A549 (cell line): ENCODE measurements around the gene IRF4. TPM values are rescaled to one million over a fixed set of nuclear protein-coding genes. Genes with fewer than 3 reads are reported as not detected.

Experiments
- ATAC-seq, 2 experiments: fragments of 200-7000 bp in 1 of 2; fragments of >200 bp in 1 of 2; cut with Nextera tagmentation in 1 of 2; cut with Tn5 transposase in 1 of 2; 3 replicates each; pipeline versions ENCODE4 v1.8.0 to v1.9.1; 2018 to 2020; ENCODE audit warnings: mild to moderate bottlenecking in 1 of 2, moderate library complexity in 1 of 2
- CTCF ChIA-PET: fragments of 300-600 bp; sonication (Branson Sonifier 250); formaldehyde crosslinking; extraction: SDS; loops from one replicate; lab custom pipeline; 2021; ENCODE audit warnings: antibody characterized with exemption, inconsistent platforms; lab: Yijun Ruan, JAX
- POLR2A ChIA-PET: fragments of 350-600 bp; formaldehyde crosslinking; extraction: SDS; loops from one replicate; lab custom pipeline; 2021; ENCODE audit warnings: antibody characterized with exemption, inconsistent platforms; lab: Yijun Ruan, JAX
- DNase-seq, 2 experiments: peaks; one replicate each; pipeline versions ENCODE4 v3.0.0 to v3.0.0-alpha.2; 2011 to 2016; ENCODE audit warnings: low read depth in 1 of 2, low spot score in 1 of 2
- FAIRE-seq: peaks from 2 replicates; lab custom pipeline; 2011; peaks lifted over from hg19 to GRCh38; lab: Jason Lieb, UNC
- H3K27ac ChIP-seq, 2 experiments: fragments of >200 bp; sonication (Bioruptor Twin); formaldehyde crosslinking; 3 replicates each; pipeline ENCODE4 v1.5.1; 2016 to 2017
- H3K4me1 ChIP-seq: fragments of >200 bp; sonication (Bioruptor Twin); formaldehyde crosslinking; 3 replicates; pipeline ENCODE4 v1.6.1; 2016
- H3K4me2 ChIP-seq: fragments of >200 bp; sonication (Bioruptor Twin); formaldehyde crosslinking; 3 replicates; pipeline ENCODE4 v1.6.1; 2016
- H3K4me3 ChIP-seq: fragments of >200 bp; sonication (Bioruptor Twin); formaldehyde crosslinking; 3 replicates; pipeline ENCODE4 v1.5.1; 2016
- H3K9me3 ChIP-seq: fragments of >200 bp; sonication (Bioruptor Twin); formaldehyde crosslinking; 3 replicates; pipeline ENCODE4 v1.6.1; 2016
- BHLHE40 ChIP-seq: IDR thresholded peaks from 2 replicates; pipeline ENCODE4 v1.6.1; 2012; ENCODE audit warnings: low read depth, low read length, inconsistent platforms
- CBX2 ChIP-seq: fragments of 200-600 bp; sonication (generic); IDR thresholded peaks from 2 replicates; pipeline ENCODE4 v1.6.1; 2016; ENCODE audit warnings: low read depth, mild to moderate bottlenecking, borderline replicate concordance
- CBX8 ChIP-seq: fragments of 200-600 bp; sonication (generic); IDR thresholded peaks from 2 replicates; pipeline ENCODE4 v1.6.1; 2016
- CEBPB ChIP-seq, 2 experiments: fragments of >200 bp in 1 of 2; sonication (Bioruptor Twin) in 1 of 2; formaldehyde crosslinking in 1 of 2; IDR thresholded peaks; 2 replicates each; pipeline ENCODE4 v1.6.1; 2012 to 2016
- CHD4 ChIP-seq: fragments of 200-600 bp; sonication (generic); IDR thresholded peaks from 2 replicates; pipeline ENCODE4 v1.6.1; 2016; ENCODE audit warnings: antibody characterized with exemption, mild to moderate bottlenecking, borderline replicate concordance
- EHF ChIP-seq: fragments of 250-450 bp; sonication (Bioruptor Pico); IDR thresholded peaks from 2 replicates; pipeline ENCODE4 v1.5.0; 2020; ENCODE audit warnings: mild to moderate bottlenecking
- EHMT2 ChIP-seq: fragments of 200-600 bp; sonication (generic); IDR thresholded peaks from 2 replicates; pipeline ENCODE4 v1.6.1; 2016; ENCODE audit warnings: antibody characterized with exemption, low read depth, mild to moderate bottlenecking, moderate library complexity
- ESRRA ChIP-seq: fragments of 150-350 bp; IDR thresholded peaks from 2 replicates; pipeline ENCODE4 v1.6.1; 2014; ENCODE audit warnings: mild to moderate bottlenecking, low read length, borderline replicate concordance
- FOSL2 ChIP-seq, 2 experiments: fragments of 450-650 bp in 1 of 2; fragments of >200 bp in 1 of 2; sonication (Bioruptor Twin) in 1 of 2; formaldehyde crosslinking; IDR thresholded peaks; 2 replicates each; pipeline versions ENCODE4 v1.5.0 to v1.6.1; 2016 to 2020; ENCODE audit warnings: mild to moderate bottlenecking in 1 of 2, moderate library complexity in 1 of 2
- FOXS1 ChIP-seq: fragments of 250-450 bp; sonication (Bioruptor Pico); IDR thresholded peaks from 2 replicates; pipeline ENCODE4 v1.5.0; 2020; ENCODE audit warnings: mild to moderate bottlenecking, moderate library complexity
- HDAC2 ChIP-seq: fragments of 200-600 bp; sonication (generic); IDR thresholded peaks from 2 replicates; pipeline ENCODE4 v1.6.1; 2016
- HEYL ChIP-seq: fragments of 250-450 bp; sonication (Bioruptor Pico); IDR thresholded peaks from 2 replicates; pipeline ENCODE4 v1.8.0; 2021; ENCODE audit warnings: mild to moderate bottlenecking, moderate library complexity
- HOXA7 ChIP-seq: fragments of 250-450 bp; sonication (Bioruptor Pico); IDR thresholded peaks from 2 replicates; pipeline ENCODE4 v1.5.0; 2020; ENCODE audit warnings: mild to moderate bottlenecking, moderate library complexity
- HOXB5 ChIP-seq: fragments of 250-450 bp; sonication (Bioruptor Pico); IDR thresholded peaks from 2 replicates; pipeline ENCODE4 v1.5.0; 2020; ENCODE audit warnings: mild to moderate bottlenecking, moderate library complexity
- JUNB ChIP-seq: fragments of >200 bp; sonication (Bioruptor Twin); formaldehyde crosslinking; IDR thresholded peaks from 2 replicates; pipeline ENCODE4 v1.6.1; 2016
- KDM1A ChIP-seq: fragments of 200-600 bp; sonication (generic); IDR thresholded peaks from 2 replicates; pipeline ENCODE4 v1.6.1; 2016; ENCODE audit warnings: low read depth, mild to moderate bottlenecking
- MAFK ChIP-seq: fragments of 450-650 bp; IDR thresholded peaks from 2 replicates; pipeline ENCODE4 v1.6.1; 2014; ENCODE audit not compliant: partially characterized antibody
- MYC ChIP-seq: IDR thresholded peaks from 2 replicates; pipeline ENCODE4 v1.6.1; 2012; ENCODE audit warnings: mild to moderate bottlenecking, inconsistent platforms, low read length, improper control_type of control experiment, borderline replicate concordance
- NFE2L2 ChIP-seq: fragments of 150-350 bp; conservative IDR thresholded peaks from 2 replicates; pipeline ENCODE4 v1.6.1; 2014; ENCODE audit warnings: low read length
- NPAS2 ChIP-seq: fragments of 250-450 bp; sonication (Bioruptor Pico); IDR thresholded peaks from 2 replicates; pipeline ENCODE4 v1.8.0; 2022; ENCODE audit warnings: mild to moderate bottlenecking, moderate library complexity, borderline replicate concordance
- NR3C1 ChIP-seq: fragments of >200 bp; sonication (Bioruptor Twin); formaldehyde crosslinking; IDR thresholded peaks from 3 replicates; pipeline ENCODE4 v1.6.1; 2017
- POLR2A ChIP-seq: IDR thresholded peaks from 2 replicates; pipeline ENCODE4 v1.6.1; 2012; ENCODE audit warnings: mild to moderate bottlenecking, low read length
- RARB ChIP-seq: fragments of 250-450 bp; sonication (Bioruptor Pico); IDR thresholded peaks from 2 replicates; pipeline ENCODE4 v1.8.0; 2021; ENCODE audit warnings: mild to moderate bottlenecking, moderate library complexity
- RCOR1 ChIP-seq: fragments of 150-350 bp; IDR thresholded peaks from 2 replicates; pipeline ENCODE4 v1.6.1; 2014; ENCODE audit warnings: antibody characterized with exemption, low read length, low read depth
- RFX5 ChIP-seq: fragments of 450-650 bp; IDR thresholded peaks from 2 replicates; pipeline ENCODE4 v1.7.1; 2014; ENCODE audit warnings: antibody characterized with exemption, mild to moderate bottlenecking, moderate library complexity
- RNF2 ChIP-seq: fragments of 200-600 bp; sonication (generic); IDR thresholded peaks from 2 replicates; pipeline ENCODE4 v1.6.1; 2016; ENCODE audit warnings: low read depth, mild to moderate bottlenecking, antibody characterized with exemption, moderate library complexity, borderline replicate concordance
- SMC3 ChIP-seq: fragments of >200 bp; sonication (Bioruptor Twin); formaldehyde crosslinking; IDR thresholded peaks from 3 replicates; pipeline ENCODE4 v1.6.1; 2018; ENCODE audit warnings: inconsistent platforms
- ZNF302 ChIP-seq: fragments of 250-450 bp; sonication (Bioruptor Pico); IDR thresholded peaks from 2 replicates; pipeline ENCODE4 v1.9.0; 2021; ENCODE audit warnings: inconsistent platforms, mild to moderate bottlenecking, moderate library complexity
- ZSCAN20 ChIP-seq: fragments of 250-450 bp; sonication (Bioruptor Pico); IDR thresholded peaks from 2 replicates; pipeline ENCODE4 v1.8.0; 2022; ENCODE audit warnings: mild to moderate bottlenecking, moderate library complexity
- WGBS: methylation state at CpG from one replicate; pipeline ENCODE4 v1.1.6; 2017; ENCODE audit errors: missing lambda C conversion rate; 5-methylcytosine and 5-hydroxymethylcytosine counted together
- polyA plus RNA-seq, 4 experiments: library from polyadenylated mRNA; depleted of rRNA in 3 of 4; stranded (reverse); fragments of >200 nt; fragmentation: RNase III in 1 of 4; extraction: RNeasy Plus Mini Kit Qiagen cat#74134 plus additional on column Dnase treatment in 1 of 4; gene quantifications; 2 replicates in 3 of 4; 3 replicates in 1 of 4; pipeline ENCODE4 v1.2.3, GENCODE V29; 2011 to 2017
- TF ChIP-seq, protein P1 (sequence below): IDR thresholded peaks from 2 replicates; pipeline ENCODE4 v1.6.1; 2012
- TF ChIP-seq, protein P2 (sequence below): IDR thresholded peaks from 2 replicates; pipeline ENCODE4 v1.6.1; 2012; ENCODE audit warnings: low read depth, borderline replicate concordance
- TF ChIP-seq, protein P3 (sequence below): fragments of >200 bp; sonication (Bioruptor Twin); formaldehyde crosslinking; IDR thresholded peaks from 3 replicates; pipeline ENCODE4 v1.5.1; 2016
- TF ChIP-seq, protein P4 (sequence below): IDR thresholded peaks from 2 replicates; pipeline ENCODE4 v1.6.1; 2012

IRF4 gene
- polyA plus RNA-seq, 2 of the 4 experiments (the other 2 are of a cell fraction): 0.03 TPM

DNA sequence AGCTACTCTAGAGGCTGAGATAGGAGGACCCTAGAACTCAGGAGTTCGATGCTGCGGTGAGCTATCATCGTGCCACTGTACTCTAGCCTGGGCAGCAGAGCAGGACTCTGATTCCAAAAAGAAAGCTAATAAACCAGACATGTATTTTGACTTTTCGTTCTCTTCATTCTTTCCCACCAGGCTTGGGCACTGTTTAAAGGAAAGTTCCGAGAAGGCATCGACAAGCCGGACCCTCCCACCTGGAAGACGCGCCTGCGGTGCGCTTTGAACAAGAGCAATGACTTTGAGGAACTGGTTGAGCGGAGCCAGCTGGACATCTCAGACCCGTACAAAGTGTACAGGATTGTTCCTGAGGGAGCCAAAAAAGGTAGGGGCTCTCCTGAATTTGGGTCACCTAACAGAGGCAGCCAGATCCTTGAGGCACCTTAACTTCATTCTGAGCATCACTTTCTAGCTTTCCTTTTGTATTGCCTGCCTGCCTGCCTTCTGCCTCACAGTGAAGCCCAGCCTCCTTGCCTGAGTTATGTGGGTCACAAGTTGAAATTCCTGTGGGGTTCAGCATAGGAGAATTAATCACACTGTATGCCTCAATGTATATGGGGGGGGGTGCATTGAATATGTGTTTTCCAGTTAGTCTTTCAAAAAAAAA, 3.2 kb downstream of the IRF4 start:
- Histone ChIP-seq H3K4me1 (no peaks in the 10 kb centered on the region), H3K4me3 (no peak overlapping the region), H3K9me3 (no peaks in the 10 kb centered on the region), H3K4me2 (no peak overlapping the region), H3K27ac (no peak overlapping the region)
- ChIA-PET POLR2A (no interaction called here), CTCF (interaction anchor here (0.7 to 1.1 kb wide), 3 partner anchors 11 to 14 kb away, joined by 3 read pairs; no protein-coding TSS in a partner anchor)
- DNase-seq: no peak
- 82% methylated on average over 13 of the region's 13 CpGs for WGBS
- no peak for TF ChIP-seq MYC
- TF ChIP-seq CBX8: no peak
- TF ChIP-seq SMC3: no peak
- TF ChIP-seq EHMT2: no peak
- TF ChIP-seq NR3C1: no peak
- TF ChIP-seq, all 56 proteins: peak for 0
- ATAC-seq (no peak), FAIRE-seq (no peak)

DNA sequence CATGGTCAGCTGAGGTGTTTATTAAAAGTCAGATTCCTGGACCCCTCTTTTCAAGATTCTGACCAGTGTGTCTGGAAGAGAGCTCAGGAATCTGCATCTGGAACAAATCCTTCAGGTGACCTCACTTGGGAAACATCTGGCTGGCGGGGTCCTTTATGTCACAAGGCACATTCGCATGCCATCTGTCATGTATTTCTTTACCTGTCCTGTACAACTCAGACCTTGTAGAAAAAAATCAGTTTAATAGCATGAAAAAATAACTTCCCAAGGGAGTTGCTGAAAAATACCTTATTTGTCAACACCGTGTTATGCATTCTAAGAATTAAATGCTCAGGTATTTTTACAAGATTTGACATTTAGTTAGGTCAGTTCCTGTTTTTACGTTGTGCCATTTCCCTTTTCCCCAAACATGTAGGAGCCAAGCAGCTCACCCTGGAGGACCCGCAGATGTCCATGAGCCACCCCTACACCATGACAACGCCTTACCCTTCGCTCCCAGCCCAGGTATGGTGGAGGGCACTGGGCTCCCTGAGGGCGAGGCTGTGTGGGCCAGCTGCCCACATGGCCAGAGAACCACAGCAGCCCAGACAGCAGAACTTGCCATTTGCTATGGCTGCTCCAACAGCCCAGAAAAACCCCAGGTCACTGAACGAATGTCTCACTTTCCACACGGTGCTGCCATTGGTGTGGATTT, 4.0 kb downstream of the IRF4 start:
- DNase-seq: no peak
- TF ChIP-seq ZNF302 (CRISPR knock-in tag) (no peak), NFE2L2 (no peak), HEYL (no peak), HOXA7 (CRISPR knock-in tag) (no peak), MYC (no peak), FOXS1 (CRISPR knock-in tag) (no peak), BHLHE40 (no peak), RNF2 (no peak), JUNB (no peak), ZSCAN20 (no peak), POLR2A (no peak), RCOR1 (no peak), RARB (CRISPR knock-in tag) (no peak), CHD4 (no peak)
- TF ChIP-seq, protein P1, sequence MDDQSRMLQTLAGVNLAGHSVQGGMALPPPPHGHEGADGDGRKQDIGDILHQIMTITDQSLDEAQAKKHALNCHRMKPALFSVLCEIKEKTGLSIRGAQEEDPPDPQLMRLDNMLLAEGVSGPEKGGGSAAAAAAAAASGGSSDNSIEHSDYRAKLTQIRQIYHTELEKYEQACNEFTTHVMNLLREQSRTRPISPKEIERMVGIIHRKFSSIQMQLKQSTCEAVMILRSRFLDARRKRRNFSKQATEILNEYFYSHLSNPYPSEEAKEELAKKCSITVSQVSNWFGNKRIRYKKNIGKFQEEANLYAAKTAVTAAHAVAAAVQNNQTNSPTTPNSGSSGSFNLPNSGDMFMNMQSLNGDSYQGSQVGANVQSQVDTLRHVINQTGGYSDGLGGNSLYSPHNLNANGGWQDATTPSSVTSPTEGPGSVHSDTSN: no peak
- TF ChIP-seq, protein P2, sequence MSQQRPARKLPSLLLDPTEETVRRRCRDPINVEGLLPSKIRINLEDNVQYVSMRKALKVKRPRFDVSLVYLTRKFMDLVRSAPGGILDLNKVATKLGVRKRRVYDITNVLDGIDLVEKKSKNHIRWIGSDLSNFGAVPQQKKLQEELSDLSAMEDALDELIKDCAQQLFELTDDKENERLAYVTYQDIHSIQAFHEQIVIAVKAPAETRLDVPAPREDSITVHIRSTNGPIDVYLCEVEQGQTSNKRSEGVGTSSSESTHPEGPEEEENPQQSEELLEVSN: no peak
- Histone ChIP-seq H3K4me2 (no peak overlapping the region), H3K27ac (no peak overlapping the region), H3K9me3 (no peaks in the 10 kb centered on the region), H3K4me3 (no peak overlapping the region), H3K4me1 (no peaks in the 10 kb centered on the region)
- ATAC-seq: no peak
- ChIA-PET POLR2A (no interaction called here), CTCF (interaction anchor here (0.6 kb wide), 1 partner anchor 11 kb away, joined by 3 read pairs; no protein-coding TSS in a partner anchor)
- no peak for FAIRE-seq
- 53% methylated on average over 9 of the region's 10 CpGs for WGBS

DNA sequence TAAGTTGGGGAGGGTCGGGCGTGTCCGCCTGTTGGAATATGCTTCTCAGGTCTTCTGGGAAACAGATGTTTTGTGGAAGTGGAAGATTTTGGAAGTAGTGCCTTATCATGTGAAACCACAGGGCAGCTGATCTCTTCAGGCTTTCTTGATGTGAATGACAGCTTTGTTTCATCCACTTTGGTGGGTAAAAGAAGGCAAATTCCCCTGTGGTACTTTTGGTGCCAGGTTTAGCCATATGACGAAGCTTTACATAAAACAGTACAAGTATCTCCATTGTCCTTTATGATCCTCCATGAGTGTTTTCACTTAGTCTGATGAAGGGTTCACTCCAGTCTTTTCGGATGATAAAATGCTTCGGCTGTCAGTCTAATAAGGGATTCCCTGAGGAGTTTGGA, 4.6 kb downstream of the IRF4 start:
- H3K4me2 ChIP-seq: no peak overlapping the region
- no peaks in the 10 kb centered on the region for H3K4me1 ChIP-seq
- POLR2A ChIA-PET: no interaction called here
- no peak overlapping the region for H3K4me3 ChIP-seq
- CTCF ChIA-PET: interaction anchor here (0.6 to 1.5 kb wide), 2 partner anchors 12 to 208 kb away, joined by 3 read pairs; no protein-coding TSS in a partner anchor
- ATAC-seq: no peak
- FAIRE-seq: no peak
- H3K27ac ChIP-seq: no peak overlapping the region
- H3K9me3 ChIP-seq: no peaks in the 10 kb centered on the region
- no peak for TF ChIP-seq RFX5
- no peak for TF ChIP-seq HOXB5 (CRISPR knock-in tag)
- no peak for TF ChIP-seq MAFK
- TF ChIP-seq RNF2: no peak
- no peak for TF ChIP-seq EHF (CRISPR knock-in tag)
- no peak for TF ChIP-seq HDAC2
- no peak for TF ChIP-seq CEBPB (IDR thresholded peaks at IDR 0.05)
- no peak for TF ChIP-seq RARB (CRISPR knock-in tag)
- TF ChIP-seq KDM1A: no peak
- no peak for TF ChIP-seq SMC3
- TF ChIP-seq JUNB: no peak
- no peak for TF ChIP-seq ESRRA
- no peak for TF ChIP-seq CBX2
- TF ChIP-seq NFE2L2: no peak
- TF ChIP-seq ZSCAN20: no peak
- TF ChIP-seq HOXA7 (CRISPR knock-in tag): no peak
- TF ChIP-seq, protein P3, sequence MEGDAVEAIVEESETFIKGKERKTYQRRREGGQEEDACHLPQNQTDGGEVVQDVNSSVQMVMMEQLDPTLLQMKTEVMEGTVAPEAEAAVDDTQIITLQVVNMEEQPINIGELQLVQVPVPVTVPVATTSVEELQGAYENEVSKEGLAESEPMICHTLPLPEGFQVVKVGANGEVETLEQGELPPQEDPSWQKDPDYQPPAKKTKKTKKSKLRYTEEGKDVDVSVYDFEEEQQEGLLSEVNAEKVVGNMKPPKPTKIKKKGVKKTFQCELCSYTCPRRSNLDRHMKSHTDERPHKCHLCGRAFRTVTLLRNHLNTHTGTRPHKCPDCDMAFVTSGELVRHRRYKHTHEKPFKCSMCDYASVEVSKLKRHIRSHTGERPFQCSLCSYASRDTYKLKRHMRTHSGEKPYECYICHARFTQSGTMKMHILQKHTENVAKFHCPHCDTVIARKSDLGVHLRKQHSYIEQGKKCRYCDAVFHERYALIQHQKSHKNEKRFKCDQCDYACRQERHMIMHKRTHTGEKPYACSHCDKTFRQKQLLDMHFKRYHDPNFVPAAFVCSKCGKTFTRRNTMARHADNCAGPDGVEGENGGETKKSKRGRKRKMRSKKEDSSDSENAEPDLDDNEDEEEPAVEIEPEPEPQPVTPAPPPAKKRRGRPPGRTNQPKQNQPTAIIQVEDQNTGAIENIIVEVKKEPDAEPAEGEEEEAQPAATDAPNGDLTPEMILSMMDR: no peak
- no peak for TF ChIP-seq NPAS2
- TF ChIP-seq, protein P4, sequence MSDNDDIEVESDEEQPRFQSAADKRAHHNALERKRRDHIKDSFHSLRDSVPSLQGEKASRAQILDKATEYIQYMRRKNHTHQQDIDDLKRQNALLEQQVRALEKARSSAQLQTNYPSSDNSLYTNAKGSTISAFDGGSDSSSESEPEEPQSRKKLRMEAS: no peak
- TF ChIP-seq FOSL2 (IDR thresholded peaks at IDR 0.05): no peak
- no peak for TF ChIP-seq FOSL2 (CRISPR knock-in tag; IDR thresholded peaks at IDR 0.05)
- TF ChIP-seq, all 56 proteins: peak for 0
- no peak for DNase-seq
- 62% methylated on average over 5 of the region's 6 CpGs for WGBS
